SJCRH30 (cell line): ENCODE results near the gene REG3G. TPM values are rescaled to one million over a fixed set of nuclear protein-coding genes. Genes with fewer than 3 reads are reported as not detected.
"Not testable (repeated sequence)": the region's sequence is repeated elsewhere in the genome, so short reads cannot be mapped to it uniquely, and the experiment has no call there.

Experiments used
- DNase-seq, 2 experiments: peaks; one replicate each; pipeline ENCODE4 v3.0.0-alpha.2; 2015 to 2020
- H3K27ac ChIP-seq: fragments of 250-450 bp; sonication (Bioruptor Pico); 2 replicates; pipeline ENCODE4 v1.5.1; 2020; ENCODE audit warnings: mild to moderate bottlenecking, moderate library complexity
- H3K27me3 ChIP-seq: fragments of 250-450 bp; sonication (Bioruptor Pico); 2 replicates; pipeline ENCODE4 v1.5.1; 2020; ENCODE audit warnings: mild to moderate bottlenecking, moderate library complexity
- H3K36me3 ChIP-seq: fragments of 250-450 bp; sonication (Bioruptor Pico); 2 replicates; pipeline ENCODE4 v1.5.1; 2020; ENCODE audit warnings: mild to moderate bottlenecking, moderate library complexity
- H3K4me1 ChIP-seq: fragments of 250-450 bp; sonication (Bioruptor Pico); 2 replicates; pipeline ENCODE4 v1.5.1; 2020; ENCODE audit warnings: mild to moderate bottlenecking, moderate library complexity
- H3K4me3 ChIP-seq: fragments of 250-450 bp; sonication (Bioruptor Pico); 2 replicates; pipeline ENCODE4 v1.5.1; 2020; ENCODE audit warnings: mild to moderate bottlenecking, moderate library complexity
- H3K9me3 ChIP-seq: fragments of 250-450 bp; sonication (Bioruptor Pico); replicated peaks from 2 replicates; pipeline ENCODE4 v1.5.1; 2020; ENCODE audit warnings: mild to moderate bottlenecking, moderate library complexity
- total RNA-seq: library from RNA; depleted of rRNA; stranded (reverse); fragments of >200 nt; shearing (Covaris generic); gene quantifications from 2 replicates; pipeline ENCODE4 v1.2.3, GENCODE V29; 2014

Gene REG3G
- total RNA-seq, 1 experiment from 2014 or later: not detected

DNA sequence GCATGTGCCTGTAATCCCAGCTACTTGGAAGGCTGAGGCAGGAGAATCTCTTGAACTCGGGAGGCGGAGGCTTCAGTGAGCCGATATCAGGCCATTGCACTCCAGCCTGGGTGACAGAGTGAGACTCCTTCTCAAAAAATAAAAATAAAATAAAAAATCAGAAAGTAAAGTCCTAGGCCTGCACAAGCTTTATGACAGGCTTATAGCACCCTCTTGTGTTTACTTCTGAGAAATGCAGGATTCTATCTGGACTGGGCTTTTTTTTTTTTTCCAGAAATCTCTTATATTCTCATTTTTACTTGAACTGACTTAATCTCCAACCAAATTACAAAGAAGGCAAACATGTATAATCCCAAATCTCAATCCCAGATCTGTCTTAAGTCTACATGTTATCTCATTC lies 26.1 kb upstream of the REG3G start:
- no peaks in the 10 kb centered on the region for H3K4me1 ChIP-seq
- no peaks in the 10 kb centered on the region for H3K36me3 ChIP-seq
- peak in 1 of 2 experiments; percentile 31 for DNase-seq
- no peak overlapping the region for H3K27ac ChIP-seq
- no peak overlapping the region for H3K4me3 ChIP-seq
- H3K27me3 ChIP-seq: peaks cover 10% of the 10 kb centered on the region; the same call in 1 of the 2 replicates
- H3K9me3 ChIP-seq: no peaks in the 10 kb centered on the region

DNA sequence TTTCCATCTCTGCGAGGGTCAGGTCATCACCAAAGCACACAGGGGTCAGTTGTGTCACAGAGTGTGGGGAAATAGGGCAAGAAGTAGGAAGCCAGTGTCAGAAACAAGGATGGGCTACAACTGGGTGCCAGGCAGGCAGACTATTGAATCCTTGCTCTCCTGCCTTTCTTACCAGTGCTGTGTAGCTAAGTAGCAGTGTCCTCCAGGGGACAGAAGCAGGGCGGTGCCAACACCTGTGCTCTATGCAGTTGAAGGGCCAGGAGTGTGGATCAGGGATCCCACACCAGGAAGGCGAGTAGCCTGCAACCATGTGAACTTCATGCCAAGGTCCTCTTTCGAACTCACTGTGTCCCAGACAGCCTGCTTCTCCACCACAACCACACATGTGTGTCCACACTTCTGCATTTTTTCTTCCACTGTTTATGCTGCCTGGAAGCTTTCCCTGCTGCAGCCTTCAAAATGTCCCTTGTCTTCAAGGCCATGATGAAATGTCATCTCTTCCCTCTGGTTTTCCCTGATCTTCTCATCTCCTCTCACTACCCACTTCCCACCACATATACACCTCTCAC lies 25.4 kb upstream of the REG3G start:
- H3K27me3 ChIP-seq: peaks cover 7% of the 10 kb centered on the region; the same call in 1 of the 2 replicates
- no peaks in the 10 kb centered on the region for H3K4me1 ChIP-seq
- H3K9me3 ChIP-seq: no peaks in the 10 kb centered on the region
- no peak overlapping the region for H3K27ac ChIP-seq
- no peak overlapping the region for H3K4me3 ChIP-seq
- DNase-seq: no peak
- H3K36me3 ChIP-seq: no peaks in the 10 kb centered on the region

DNA sequence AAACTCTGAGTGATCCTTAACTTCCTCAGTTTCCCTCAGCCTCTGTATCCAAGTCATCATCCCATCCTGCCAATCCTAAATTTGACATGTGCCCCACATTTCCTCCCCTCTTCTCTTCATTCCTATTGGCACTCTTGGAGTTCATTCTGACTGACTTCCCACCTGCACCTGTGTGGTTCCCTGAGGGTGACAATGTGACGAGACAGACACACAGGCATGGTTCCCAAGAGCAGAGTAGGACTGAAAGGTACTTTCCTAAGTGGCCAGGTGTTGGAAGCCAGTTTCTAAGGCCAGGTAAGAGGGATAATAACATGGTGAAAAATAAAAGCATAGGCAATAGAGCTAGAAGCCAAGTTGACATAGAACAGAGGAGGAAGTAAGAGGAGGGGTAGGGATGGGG lies 24.2 kb upstream of the REG3G start:
- Histone ChIP-seq H3K27ac (no peak overlapping the region), H3K4me1 (no peaks in the 10 kb centered on the region), H3K4me3 (no peak overlapping the region), H3K36me3 (no peaks in the 10 kb centered on the region), H3K9me3 (no peaks in the 10 kb centered on the region), H3K27me3 (peaks cover 2% of the 10 kb centered on the region; the same call in 1 of the 2 replicates)
- DNase-seq: no peak

DNA sequence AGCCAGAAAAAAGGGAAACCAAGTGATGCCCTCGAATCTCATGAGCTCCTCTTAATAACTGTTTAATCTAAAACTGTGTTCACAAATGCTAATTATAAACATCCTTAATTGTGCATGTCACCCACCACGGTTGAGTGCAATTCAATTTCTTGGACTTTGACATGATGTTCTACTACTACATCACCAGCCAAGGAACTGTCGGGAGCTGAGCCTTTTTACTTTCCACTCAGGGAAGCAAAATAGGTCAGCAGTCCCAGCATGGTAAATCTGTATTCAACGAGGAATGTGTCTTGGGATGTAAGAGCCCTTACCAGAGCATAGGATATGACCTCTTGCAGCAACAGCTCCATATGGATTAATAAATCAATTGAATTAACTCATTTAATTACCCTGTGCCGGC lies 20.8 kb upstream of the REG3G start:
- no peak overlapping the region for H3K27ac ChIP-seq

DNA sequence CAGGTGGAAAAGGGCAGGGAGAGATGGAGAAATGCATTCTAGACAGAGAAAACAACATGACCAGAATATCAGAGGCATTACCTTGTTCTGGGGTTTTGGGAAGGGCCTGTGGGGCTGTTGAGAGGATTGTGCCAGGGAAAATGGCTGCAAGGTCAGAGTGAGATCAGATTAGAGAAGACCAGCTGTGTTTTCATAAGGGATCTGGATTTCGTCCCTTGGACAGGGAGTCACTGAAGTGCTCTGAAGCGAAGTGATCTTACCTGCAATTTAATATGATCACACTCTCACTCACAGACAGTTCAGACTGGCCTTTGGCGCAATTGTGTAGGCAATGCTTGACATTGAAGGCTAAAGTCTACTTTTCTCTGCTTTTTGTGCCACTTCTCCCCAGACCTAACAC lies 20.3 kb upstream of the REG3G start:
- no peaks in the 10 kb centered on the region for H3K9me3 ChIP-seq
- DNase-seq: no peak
- H3K4me1 ChIP-seq: no peaks in the 10 kb centered on the region
- H3K27ac ChIP-seq: no peak overlapping the region
- no peaks in the 10 kb centered on the region for H3K27me3 ChIP-seq
- H3K4me3 ChIP-seq: no peak overlapping the region
- no peaks in the 10 kb centered on the region for H3K36me3 ChIP-seq

More for the DNA sequence above, 20.8 kb upstream of the REG3G start:
- Histone ChIP-seq H3K36me3 (no peaks in the 10 kb centered on the region), H3K27me3 (no peaks in the 10 kb centered on the region), H3K4me1 (no peaks in the 10 kb centered on the region), H3K9me3 (no peaks in the 10 kb centered on the region), H3K4me3 (no peak overlapping the region)
- no peak for DNase-seq

DNA sequence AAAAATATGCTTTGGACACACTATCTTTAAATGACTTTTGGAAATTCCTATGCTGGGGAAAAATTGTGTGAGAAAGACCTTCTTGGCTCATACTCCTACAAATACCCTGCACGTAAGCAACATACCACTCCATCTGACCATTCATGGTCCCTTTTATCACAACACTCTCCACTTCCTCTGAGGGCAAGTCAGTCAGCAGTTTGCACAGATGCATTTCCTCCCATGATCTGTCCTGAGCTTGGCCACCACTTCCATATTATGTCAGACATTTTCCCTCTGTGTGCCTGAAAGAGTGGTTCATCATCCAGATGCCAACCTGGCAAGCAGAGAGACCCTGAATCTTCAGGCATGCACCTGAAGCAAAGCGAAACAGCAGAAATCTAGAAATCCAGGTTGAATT lies 16.1 kb upstream of the REG3G start:
- H3K9me3 ChIP-seq: no peaks in the 10 kb centered on the region
- H3K27me3 ChIP-seq: 0 out of 2 replicates have a peak, but pooled peaks cover under 1% of the 10 kb centered on the region
- DNase-seq: no peak
- H3K27ac ChIP-seq: no peak overlapping the region
- H3K36me3 ChIP-seq: no peaks in the 10 kb centered on the region
- no peaks in the 10 kb centered on the region for H3K4me1 ChIP-seq
- H3K4me3 ChIP-seq: no peak overlapping the region

DNA sequence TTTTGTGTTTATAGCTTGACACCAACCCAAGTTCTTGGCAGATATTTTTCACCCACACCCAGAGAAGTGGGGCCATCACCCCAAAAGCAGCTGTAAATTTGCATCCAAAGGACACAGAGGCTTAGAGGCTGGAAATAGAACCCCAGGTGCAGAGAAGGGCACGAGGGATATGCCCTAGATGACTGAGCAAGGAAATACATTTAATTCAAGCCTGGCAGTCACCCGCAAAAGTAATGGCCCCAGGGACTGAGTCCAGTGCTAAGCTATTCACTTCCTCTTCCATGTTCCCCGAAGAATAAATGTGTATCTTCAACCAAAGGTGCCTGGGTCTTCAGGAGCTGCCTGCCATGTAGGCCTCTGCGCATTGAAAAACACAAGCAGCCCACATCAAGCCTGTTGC lies 14.0 kb upstream of the REG3G start:
- Histone ChIP-seq H3K27me3 (0 out of 2 replicates have a peak, but pooled peaks cover 4% of the 10 kb centered on the region), H3K4me3 (no peak overlapping the region), H3K36me3 (no peaks in the 10 kb centered on the region), H3K27ac (no peak overlapping the region), H3K4me1 (no peaks in the 10 kb centered on the region), H3K9me3 (no peaks in the 10 kb centered on the region)
- no peak for DNase-seq

DNA sequence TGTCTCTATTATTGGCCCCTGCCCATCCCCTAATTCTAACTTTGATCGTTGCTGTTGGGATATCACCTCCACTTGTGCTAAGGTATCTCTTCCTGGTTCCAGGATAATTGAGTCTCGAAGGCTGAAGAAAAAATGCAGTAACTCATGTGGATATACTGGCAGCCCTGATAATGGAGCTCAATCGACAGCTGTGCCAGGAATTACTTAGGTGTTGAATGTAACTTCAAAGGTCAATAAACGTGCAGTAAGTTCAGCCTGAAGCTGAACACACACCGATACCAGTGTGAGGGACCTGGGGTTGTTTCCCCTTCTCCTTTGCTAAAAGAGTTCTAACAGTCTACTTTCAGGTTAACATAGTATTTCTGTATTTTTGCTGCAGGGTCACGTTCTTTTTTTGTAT lies 11.9 kb upstream of the REG3G start:
- H3K27me3 ChIP-seq: 0 out of 2 replicates have a peak, but pooled peaks cover 4% of the 10 kb centered on the region
- no peak overlapping the region for H3K27ac ChIP-seq
- H3K36me3 ChIP-seq: no peaks in the 10 kb centered on the region
- no peaks in the 10 kb centered on the region for H3K4me1 ChIP-seq
- H3K4me3 ChIP-seq: no peak overlapping the region
- DNase-seq: no peak
- no peaks in the 10 kb centered on the region for H3K9me3 ChIP-seq

DNA sequence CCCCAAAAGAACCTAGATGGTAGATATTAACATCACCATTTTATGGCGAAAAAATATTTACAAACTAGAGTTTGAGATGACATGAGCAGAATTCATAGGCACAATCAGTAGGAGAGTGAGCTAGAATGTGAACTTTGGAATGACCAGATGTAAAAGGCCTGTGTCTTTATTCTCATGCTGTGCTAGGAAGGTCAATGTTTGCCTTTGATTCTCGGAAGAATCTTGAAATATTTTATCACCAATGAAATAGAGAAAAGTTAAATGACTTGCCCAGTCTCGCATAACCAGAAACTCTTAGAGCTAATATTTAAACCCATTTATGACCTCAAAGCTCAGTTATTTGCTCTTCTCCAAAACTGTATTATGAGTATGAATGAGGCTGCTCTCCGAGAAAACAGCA lies 9.2 kb upstream of the REG3G start:
- Histone ChIP-seq H3K4me3 (no peak overlapping the region), H3K27me3 (0 out of 2 replicates have a peak, but pooled peaks cover 4% of the 10 kb centered on the region), H3K9me3 (no peaks in the 10 kb centered on the region), H3K27ac (no peak overlapping the region), H3K36me3 (no peaks in the 10 kb centered on the region), H3K4me1 (no peaks in the 10 kb centered on the region)
- no peak for DNase-seq

DNA sequence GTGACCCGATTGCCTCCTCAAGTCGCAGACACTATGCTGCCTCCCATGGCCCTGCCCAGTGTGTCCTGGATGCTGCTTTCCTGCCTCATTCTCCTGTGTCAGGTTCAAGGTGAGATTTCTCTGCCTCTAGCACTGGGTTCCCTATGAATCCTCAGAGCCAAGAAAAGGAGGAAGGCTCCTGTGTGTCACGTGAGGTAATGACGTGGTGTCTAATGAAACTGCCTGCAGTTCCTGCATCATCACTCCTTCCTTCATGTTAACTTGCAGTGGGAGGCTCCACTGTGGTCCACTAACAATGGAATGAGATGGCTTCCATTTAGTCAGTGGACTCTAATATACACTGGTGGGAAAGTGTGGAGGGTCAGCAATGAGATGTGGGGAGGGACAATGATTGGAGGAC lies 559 bp downstream of the REG3G start:
- Histone ChIP-seq H3K27ac (no peak overlapping the region), H3K36me3 (no peaks in the 10 kb centered on the region), H3K9me3 (no peaks in the 10 kb centered on the region), H3K4me1 (no peaks in the 10 kb centered on the region), H3K4me3 (no peak overlapping the region), H3K27me3 (peaks cover 4% of the 10 kb centered on the region; the same call in 1 of the 2 replicates)
- no peak for DNase-seq

DNA sequence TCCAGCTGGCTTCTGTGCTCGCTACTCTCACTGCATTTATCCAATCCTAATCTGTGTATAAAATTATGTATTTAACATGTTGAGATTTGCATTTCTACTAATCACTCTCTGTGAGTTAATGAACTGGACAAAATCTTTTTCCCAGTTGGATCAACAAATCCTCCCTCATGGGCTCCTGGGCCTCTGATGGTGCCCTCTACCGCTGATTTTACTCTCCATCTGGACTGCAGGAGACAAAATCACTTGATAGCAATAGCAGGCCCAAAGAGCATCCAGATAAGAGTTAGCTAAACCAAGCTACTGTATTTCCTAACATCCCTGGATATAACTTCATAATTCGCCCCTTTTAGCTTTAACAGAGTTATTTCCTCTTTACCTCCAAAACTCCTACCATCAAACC lies 14.4 kb downstream of the REG3G start:
- no peaks in the 10 kb centered on the region for H3K36me3 ChIP-seq
- H3K4me3 ChIP-seq: no peak overlapping the region
- no peaks in the 10 kb centered on the region for H3K4me1 ChIP-seq
- no peak for DNase-seq
- 0 out of 2 replicates have a peak, but pooled peaks cover 3% of the 10 kb centered on the region for H3K27me3 ChIP-seq
- no peak overlapping the region for H3K27ac ChIP-seq
- H3K9me3 ChIP-seq: 0 out of 2 replicates have a peak, but pooled peaks cover 3% of the 10 kb centered on the region

DNA sequence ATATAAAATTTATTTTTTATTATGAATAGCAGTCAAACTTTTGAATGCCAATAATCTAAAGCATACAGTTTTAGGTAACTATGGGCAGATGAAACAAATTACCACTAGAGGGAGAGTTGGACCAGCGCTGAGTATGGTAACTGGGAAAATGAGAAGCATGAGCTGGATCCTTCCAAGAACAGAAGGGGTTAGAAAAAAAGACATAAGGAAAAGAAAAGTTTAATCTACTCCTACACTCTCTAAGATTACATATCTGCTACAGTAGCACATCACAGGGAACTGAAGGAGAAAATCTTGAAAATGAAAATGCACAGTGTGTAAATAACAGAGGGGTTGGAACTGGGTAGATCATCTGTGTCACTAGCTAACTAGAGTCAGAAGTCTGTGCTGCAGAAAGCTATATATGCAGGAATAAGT lies 15.5 kb downstream of the REG3G start:
- Histone ChIP-seq H3K36me3 (no peaks in the 10 kb centered on the region), H3K4me3 (no peak overlapping the region), H3K27ac (no peak overlapping the region), H3K4me1 (no peaks in the 10 kb centered on the region), H3K9me3 (0 out of 2 replicates have a peak, but pooled peaks cover 3% of the 10 kb centered on the region), H3K27me3 (0 out of 2 replicates have a peak, but pooled peaks cover 3% of the 10 kb centered on the region)
- DNase-seq: peak in 1 of 2 experiments; percentile 46

DNA sequence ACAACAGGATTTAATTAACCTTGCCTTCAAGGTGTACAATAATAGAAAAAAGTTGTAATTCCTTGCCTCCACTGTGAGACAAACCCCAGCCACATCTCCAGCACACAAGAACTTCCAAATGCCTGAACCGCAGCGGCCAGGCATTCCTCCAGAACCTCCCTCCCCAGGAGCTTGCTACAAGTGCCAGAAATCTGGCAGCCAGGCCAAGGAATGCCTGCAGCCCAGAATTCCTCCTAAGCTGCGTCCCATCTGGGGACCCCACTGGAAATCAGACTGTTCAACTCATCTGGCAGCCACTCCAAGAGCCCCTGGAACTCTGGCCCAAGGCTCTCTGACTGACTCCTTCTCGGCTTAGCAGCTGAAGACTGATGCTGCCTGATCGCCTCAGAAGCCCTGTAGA lies 28.0 kb downstream of the REG3G start:
- DNase-seq, H3K27ac ChIP-seq, H3K27me3 ChIP-seq, H3K36me3 ChIP-seq, H3K4me3 ChIP-seq, H3K4me1 ChIP-seq, H3K9me3 ChIP-seq: not testable (repeated sequence)

DNA sequence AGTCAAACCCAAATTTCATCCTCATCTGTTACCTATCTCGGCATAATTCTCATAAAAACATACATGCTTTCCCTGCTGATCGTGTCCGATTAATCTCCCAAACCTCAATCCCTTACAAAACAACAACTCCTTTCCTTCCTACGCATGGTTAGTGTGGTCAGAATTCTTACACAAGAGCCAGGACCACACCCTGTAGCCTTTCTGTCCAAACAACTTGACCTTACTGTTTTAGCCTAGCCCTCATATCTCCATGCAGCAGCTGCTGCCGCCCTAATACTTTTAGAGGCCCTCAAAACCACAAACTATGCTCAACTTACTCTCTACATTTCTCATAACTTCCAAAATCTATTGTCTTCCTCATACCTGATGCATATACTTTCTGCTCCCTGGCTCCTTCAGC lies 29.3 kb downstream of the REG3G start:
- not testable (repeated sequence) for H3K36me3 ChIP-seq, DNase-seq, H3K4me1 ChIP-seq

DNA sequence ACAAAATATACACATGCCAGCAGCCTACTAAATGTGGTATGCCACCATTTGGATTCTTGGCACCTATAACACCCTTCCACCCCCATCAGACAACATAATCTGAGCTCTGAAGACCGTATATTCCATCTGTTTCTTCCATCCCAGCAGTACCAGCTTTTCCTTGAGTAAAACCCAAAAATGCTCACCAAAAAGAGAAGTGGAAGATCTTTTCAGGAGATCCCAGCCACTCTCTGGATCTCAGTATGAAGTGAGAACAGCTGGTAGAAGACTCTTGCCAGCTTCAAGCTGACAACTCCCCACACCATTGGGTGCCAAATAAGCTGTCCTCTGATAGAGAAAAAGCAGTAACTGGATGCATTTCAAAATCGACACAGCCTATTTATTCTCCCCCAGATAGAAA lies 39.7 kb downstream of the REG3G start:
- no peaks in the 10 kb centered on the region for H3K36me3 ChIP-seq
- no peaks in the 10 kb centered on the region for H3K4me1 ChIP-seq
- no peaks in the 10 kb centered on the region; the same call in 1 of the 2 replicates for H3K9me3 ChIP-seq
- H3K27ac ChIP-seq: no peak overlapping the region
- DNase-seq: no peak
- 0 out of 2 replicates have a peak, but pooled peaks cover 5% of the 10 kb centered on the region for H3K27me3 ChIP-seq
- H3K4me3 ChIP-seq: no peak overlapping the region

More for the DNA sequence above, 29.3 kb downstream of the REG3G start:
- not testable (repeated sequence) for H3K27ac ChIP-seq, H3K4me3 ChIP-seq, H3K9me3 ChIP-seq, H3K27me3 ChIP-seq

DNA sequence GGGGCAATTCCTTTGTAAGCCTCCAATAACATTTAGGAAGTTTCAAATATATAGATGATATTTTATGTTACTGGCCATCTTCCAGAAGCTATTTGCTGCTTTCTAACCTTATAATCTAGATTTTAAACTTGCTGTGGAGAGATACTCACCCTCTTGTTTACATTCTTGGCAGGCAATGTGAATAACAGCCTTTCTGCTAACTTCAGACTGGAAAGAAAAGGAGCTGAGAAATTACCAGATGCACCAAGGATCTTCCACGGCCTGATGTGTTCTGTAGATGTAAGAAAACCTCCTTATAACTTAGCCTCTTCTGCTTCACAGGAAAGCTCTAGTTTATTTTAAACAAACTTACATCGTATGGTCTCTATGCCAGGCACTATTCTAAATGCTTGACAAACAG lies 45.6 kb downstream of the REG3G start:
- H3K36me3 ChIP-seq: no peaks in the 10 kb centered on the region
- H3K27ac ChIP-seq: no peak overlapping the region
- H3K9me3 ChIP-seq: no peaks in the 10 kb centered on the region; the same call in 1 of the 2 replicates
- no peak for DNase-seq
- no peaks in the 10 kb centered on the region for H3K4me1 ChIP-seq
- H3K27me3 ChIP-seq: 0 out of 2 replicates have a peak, but pooled peaks cover 5% of the 10 kb centered on the region
- no peak overlapping the region for H3K4me3 ChIP-seq
